ENCODE data around the gene C9orf78.

The C9orf78 gene

DNA sequence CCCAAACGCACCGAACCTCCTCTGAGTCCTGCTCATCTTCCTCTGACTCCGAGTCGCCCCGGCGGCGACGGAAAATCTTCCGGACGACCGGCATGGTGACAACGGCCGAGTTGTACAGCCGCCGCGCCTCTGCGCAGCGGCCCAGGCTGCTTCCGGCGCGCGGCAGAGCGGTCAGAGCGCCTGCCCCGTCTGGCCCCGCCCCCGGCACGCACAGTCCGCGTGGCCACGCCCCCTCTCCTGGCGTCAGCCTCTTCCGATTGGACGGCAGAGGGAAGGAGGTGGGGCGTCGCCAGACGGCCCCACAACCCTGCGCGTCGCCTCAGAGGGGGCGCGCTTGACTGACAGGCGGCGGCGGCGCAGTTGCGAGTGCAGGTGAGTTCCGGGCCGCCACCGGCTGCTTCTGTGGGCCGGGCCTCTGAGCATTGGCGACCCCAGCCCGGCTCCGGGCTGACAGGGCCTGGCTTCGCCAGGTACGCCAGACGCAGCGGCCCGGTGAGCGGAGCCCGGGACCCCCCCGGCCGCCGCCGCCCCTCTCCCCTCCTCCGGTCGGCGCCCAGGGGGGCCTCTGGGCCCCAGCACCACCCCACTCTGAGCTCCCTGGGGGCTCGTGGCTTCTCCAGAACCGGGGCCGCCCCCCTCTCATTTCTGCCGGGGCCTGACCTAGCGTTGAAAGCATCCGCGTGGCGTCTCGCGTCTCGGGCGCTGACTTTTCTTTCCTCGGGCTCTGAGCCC is at the start of gene C9orf78, which contains the start of gene USP20:
TSS of gene C9orf78 (minus strand) at position 148 of the 732 bp plus-strand sequence. CDS start at position 94, 54 bp downstream.
TSS of gene USP20 (plus strand) at position 331 of the 732 bp plus-strand sequence. CDS start 17,098 bp downstream, outside the sequence.
- DNase-seq: peak; percentile 84 to 88

GRCh38 chr9:129884220-129885017 is 49.3 kb upstream of the C9orf78 start:
- peak; percentile 49 to 88 for DNase-seq

GRCh38 chr9:129881547-129882324 is 46.7 kb upstream of the C9orf78 start:
- DNase-seq: no peak

DNA sequence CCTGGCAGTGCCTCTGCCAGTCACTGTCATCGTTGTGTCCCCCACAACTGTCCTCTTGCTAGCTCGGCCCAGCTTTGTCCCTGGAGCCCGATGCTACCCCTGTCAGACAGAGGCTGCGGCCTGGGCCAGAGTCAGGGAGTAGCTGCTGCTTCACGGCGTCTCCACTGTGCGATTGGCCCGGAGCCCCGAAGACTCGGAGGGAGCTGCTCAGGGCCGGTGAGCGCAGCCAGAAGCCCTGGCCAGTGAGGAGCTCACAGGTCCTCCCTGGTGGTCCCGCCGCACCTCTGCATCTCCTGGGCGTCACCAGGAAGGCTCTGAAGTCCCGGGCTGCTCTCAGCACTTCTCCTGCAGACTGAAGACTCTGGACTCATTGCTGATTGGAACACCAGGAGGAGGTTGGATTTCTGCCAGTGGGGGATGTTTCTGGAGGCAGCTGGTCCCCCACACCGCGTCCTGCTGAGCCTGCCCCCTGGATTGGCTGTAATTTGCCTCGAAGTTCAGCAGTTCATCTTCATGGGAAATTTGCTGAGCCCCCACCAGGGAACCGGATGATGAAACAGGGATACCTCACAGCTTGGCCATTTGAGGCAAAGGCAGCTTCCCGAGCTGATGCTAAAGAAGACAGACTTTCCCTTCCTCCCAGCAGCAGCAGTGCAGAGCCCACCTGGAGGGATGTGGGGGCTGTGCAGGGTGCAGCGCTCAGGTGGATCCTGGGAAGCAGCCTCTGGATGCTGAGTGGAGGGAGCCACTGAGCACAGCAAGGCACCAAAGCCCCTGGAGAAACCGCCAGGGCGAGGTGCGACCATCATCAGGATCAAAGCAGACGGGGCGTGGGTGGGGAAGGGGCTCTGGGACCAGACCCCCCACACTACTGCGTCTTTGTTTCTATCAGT is 45.8 kb upstream of the C9orf78 start:
- no peak for DNase-seq

GRCh38 chr9:129879991-129880653 is 45.0 kb upstream of the C9orf78 start:
- DNase-seq: no peak

DNA sequence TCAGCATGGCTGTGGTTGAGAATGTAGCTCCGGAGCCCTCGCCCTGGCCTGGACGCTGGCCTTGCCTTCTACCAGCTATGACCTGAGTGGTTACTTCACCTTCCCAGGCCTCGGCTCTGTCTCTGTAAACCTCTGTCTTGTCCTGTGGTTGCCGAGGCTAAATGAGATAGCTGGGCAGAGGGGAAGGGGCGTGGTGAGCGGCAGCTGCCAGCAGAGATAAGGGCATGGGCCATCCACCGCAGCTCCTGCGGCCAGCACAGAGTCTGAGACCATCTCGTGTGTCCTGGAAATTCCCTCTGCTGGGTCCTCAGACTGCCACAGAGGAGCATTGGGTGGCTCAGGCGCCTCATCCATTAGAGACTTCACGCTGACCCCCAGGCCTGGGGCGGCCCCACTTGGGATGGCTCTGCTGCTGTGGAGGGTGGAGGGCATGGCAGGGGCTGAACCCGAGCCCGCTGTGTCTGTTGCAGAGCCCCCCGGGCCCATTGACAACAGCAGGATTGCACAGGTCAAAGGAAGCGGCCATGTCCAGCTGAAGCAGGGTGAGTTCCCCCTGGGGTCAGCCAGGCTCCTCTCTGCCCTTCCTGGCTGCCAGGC is 44.1 kb upstream of the C9orf78 start:
- no peak for DNase-seq

- no peak for DNase-seq
Observed at GRCh38 chr9:129878291-129878690, 43.2 kb upstream of the C9orf78 start.

DNA sequence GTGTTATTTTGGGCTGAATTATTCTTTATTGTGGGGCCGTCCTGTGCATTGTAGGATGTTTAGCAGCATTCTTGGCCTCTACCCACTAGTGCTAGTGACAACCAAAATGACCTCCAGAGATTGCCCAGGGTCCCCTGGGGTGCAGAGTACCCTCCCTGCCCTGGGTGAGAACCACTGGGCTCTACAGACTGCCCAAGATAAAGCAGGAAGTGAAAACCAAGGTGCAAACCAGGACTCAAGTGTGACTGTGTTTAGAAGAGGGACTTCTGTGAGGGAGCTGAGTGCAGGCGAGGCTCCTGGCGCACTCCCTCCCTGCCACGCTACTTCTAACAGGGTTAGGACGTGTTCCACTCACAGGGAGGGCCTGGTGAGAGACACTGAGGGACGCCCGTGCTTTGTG is 41.7 kb upstream of the C9orf78 start:
- no peak for DNase-seq

- DNase-seq: no peak
Observed at GRCh38 chr9:129875687-129876395, 40.8 kb upstream of the C9orf78 start.

DNA sequence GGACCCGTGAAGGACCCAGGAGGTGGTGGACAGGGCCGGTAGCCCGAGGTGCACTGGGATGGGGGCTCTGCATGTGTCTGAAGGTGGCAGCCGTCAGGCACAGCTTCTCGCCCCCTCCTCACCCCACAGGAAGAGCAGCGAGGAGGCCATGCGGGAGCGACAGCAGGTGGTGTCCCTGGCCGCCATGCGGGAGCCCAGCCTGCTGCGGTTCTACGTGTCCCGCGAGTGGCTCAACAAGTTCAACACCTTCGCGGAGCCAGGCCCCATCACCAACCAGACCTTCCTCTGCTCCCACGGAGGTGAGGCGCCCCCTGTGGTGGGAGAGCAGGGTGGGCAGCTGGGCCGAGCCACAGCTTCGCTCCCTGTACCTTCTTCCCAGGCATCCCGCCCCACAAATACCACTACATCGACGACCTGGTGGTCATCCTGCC is 40.1 kb upstream of the C9orf78 start:
- DNase-seq: no peak

DNA sequence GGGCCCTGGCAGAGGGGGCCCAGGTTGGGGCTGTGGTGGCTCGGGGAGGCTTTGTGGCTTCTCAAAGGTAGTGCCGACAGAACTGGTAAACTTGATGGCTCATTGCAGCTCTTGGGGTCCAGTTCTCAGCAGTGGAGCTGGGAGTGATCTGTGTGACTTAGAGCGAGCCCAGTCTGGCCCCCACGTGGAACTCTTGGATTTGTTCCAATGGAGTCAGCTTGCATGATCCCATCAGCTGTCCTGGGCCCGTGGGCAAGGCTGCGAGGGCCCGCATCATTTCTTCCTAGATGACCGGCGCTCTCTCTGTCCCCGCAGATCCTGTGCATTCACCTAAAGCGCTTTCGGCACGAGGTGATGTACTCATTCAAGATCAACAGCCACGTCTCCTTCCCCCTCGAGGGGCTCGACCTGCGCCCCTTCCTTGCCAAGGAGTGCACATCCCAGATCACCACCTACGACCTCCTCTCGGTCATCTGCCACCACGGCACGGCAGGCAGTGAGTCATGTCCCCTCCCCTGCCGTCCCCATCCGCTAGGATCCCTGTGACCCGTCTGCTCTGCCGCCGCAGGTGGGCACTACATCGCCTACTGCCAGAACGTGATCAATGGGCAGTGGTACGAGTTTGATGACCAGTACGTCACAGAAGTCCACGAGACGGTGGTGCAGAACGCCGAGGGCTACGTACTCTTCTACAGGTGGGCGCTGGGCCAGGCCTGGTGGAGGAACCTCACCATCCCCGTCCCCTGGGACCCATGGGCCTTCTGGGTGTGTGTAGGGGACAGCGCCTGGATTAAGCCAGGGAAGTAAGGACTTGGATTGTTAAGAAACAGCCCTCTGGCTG is 39.4 kb upstream of the C9orf78 start:
- DNase-seq: no peak

DNA sequence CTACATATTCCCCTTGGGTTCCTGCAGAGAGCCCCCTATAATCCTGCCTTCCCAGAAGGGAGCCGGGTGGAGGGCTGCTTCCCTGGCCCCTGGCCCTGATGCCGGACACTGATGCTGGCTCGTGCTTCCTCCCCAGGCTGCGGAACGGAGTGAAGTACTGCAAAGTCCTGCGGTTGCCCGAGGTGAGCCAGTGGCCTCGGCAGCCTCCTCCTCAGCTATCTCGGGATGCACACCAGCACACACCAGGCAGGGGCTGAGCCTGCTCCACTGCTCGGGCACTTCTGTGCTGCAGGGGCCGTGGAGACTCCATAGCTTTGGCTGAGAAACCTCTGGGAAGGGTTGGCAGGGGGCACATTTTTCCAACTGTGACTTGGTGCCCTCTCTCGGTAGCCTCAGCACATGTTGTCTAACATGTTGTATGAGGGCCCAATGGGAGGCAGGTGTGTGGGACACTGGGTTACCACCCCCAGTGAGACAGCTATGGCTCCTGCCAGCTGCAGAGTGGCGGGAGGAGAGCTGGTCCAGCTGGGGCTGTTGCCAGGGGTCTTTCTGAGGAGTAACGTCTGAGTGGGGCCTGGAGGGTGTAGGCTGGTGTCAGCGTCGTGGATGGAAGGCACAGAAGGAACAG is 38.6 kb upstream of the C9orf78 start:
- DNase-seq: no peak

DNA sequence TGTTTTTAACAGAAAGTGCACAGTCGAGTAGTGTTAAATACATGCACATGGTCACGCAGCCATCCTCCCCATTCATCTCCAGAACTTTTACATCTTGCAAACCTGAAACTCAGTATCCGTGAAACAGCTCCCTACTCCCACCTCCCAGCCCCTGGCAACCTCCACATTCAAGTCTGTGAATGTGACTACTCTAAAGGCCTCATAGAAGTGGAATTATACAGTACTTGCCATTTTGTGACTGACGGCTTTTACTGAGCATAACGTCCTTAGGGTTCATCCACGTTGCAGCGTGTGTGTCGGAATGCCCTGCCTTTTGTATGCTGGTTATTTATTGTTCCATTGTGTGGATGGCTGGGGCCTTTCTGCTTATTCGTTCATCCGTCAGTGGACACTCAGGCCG is 36.0 kb upstream of the C9orf78 start:
- DNase-seq: no peak

DNA sequence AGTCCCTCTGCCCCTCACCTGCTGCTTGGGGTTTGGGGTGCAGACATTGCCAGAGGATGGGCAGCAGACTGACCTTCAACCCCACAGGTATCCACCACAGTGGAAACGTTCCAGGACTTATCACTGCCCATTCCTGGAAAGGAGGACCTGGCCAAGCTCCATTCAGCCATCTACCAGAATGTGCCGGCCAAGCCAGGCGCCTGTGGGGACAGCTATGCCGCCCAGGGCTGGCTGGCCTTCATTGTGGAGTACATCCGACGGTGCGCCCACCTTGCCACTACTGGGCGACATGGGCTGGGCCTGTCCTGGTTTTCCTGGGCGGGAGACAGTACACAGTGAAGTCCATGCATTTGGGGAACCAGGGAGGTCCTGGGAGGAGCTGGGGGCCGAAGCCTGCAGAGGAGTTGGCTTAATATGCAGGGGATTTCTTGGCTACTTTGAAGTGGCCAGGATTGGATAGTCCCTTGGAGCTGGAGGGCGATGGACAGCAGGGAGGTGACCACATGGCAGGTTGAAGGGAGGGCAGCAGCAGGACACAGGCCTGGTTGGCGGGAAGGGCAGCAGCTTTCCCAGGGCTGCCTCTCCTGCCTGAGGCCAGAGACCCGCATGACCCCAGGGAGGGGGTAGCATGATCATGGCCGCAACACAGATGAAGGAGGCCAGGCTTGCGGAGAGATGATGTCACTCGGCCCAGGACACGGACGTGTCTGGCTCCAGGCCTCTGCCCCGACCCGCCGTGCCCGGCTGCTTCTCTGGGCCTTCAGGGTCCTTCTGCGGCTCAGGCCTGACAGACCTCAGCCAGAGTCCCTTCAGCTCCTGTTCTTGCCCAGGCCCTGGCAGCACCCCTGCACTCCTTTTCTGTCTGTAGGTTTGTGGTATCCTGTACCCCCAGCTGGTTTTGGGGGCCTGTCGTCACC is 34.8 kb upstream of the C9orf78 start:
- DNase-seq: no peak

- DNase-seq: no peak
Observed at GRCh38 chr9:129868872-129869486, 33.9 kb upstream of the C9orf78 start.

- DNase-seq: no peak
Observed at GRCh38 chr9:129868023-129868871, 33.2 kb upstream of the C9orf78 start.
